CD14-positive monocyte (primary cell): ENCODE measurements around the gene CTNNAL1. TPM values are rescaled to one million over a fixed set of nuclear protein-coding genes. Genes with fewer than 3 reads are reported as not detected.

ENCODE experiments used
- DNase-seq, 3 donors: peaks; one replicate each; pipeline ENCODE4 v3.0.0-alpha.2; 2011 to 2022
- H2AFZ ChIP-seq: 2 replicates; pipeline ENCODE4 v1.6.0; 2012; ENCODE audit warnings: mild to moderate bottlenecking, low read depth, low read length, inconsistent platforms; ENCODE audit not compliant: insufficient read depth, poor library complexity, severe bottlenecking
- H3K27ac ChIP-seq, 2 donors: 1 replicate in 1 of 2; 2 replicates in 1 of 2; pipeline ENCODE4 v1.5.1; 2012 to 2013; ENCODE audit warnings: low read length in 2 of 2, control low read depth in 1 of 2, inconsistent platforms in 1 of 2, low read depth in 1 of 2, mild to moderate bottlenecking in 1 of 2
- H3K27me3 ChIP-seq, 2 donors: one replicate each; pipeline versions ENCODE4 v1.6.0 to v1.6.1; 2011 to 2013; ENCODE audit warnings: low read length in 2 of 2; ENCODE audit not compliant: control insufficient read depth in 2 of 2, insufficient read depth in 2 of 2
- H3K36me3 ChIP-seq, 2 donors: replicated peaks in 1 of 2; 1 replicate in 1 of 2; 2 replicates in 1 of 2; pipeline versions ENCODE4 v1.5.1 to v1.6.1; 2012 to 2013; ENCODE audit warnings: low read length in 2 of 2, control low read depth in 1 of 2, inconsistent platforms in 1 of 2, mild to moderate bottlenecking in 1 of 2; ENCODE audit not compliant: insufficient read depth in 2 of 2, control insufficient read depth in 1 of 2
- H3K4me1 ChIP-seq, 2 donors: 1 replicate in 1 of 2; 2 replicates in 1 of 2; pipeline versions ENCODE4 v1.5.1 to v1.6.1; 2012 to 2013; ENCODE audit warnings: low read length in 2 of 2, control low read depth in 1 of 2, inconsistent platforms in 1 of 2, mild to moderate bottlenecking in 1 of 2, moderate library complexity in 1 of 2; ENCODE audit not compliant: insufficient read depth in 2 of 2, control insufficient read depth in 1 of 2
- H3K4me2 ChIP-seq: replicated peaks from 2 replicates; pipeline ENCODE3; 2012; ENCODE audit warnings: low read length, moderate library complexity, mild to moderate bottlenecking; ENCODE audit not compliant: poor library complexity, severe bottlenecking; ENCODE audit errors: extremely low read depth
- H3K4me3 ChIP-seq, 3 experiments: fragments of 200-600 bp in 1 of 3; sonication (generic) in 1 of 3; replicated peaks in 1 of 3; 1 replicate in 2 of 3; 2 replicates in 1 of 3; pipeline ENCODE4 v1.5.1; 2011 to 2013; ENCODE audit warnings: low read length in 3 of 3, mild to moderate bottlenecking in 3 of 3, control low read depth in 2 of 3, low read depth in 2 of 3, inconsistent platforms in 1 of 3, moderate library complexity in 1 of 3
- H3K79me2 ChIP-seq: 2 replicates; pipeline ENCODE4 v1.6.0; 2012; ENCODE audit warnings: mild to moderate bottlenecking, control low read depth, inconsistent platforms, low read length, moderate library complexity; ENCODE audit not compliant: insufficient read depth
- H3K9ac ChIP-seq: 2 replicates; pipeline ENCODE4 v1.6.0; 2017; ENCODE audit warnings: low read length, mild to moderate bottlenecking; ENCODE audit not compliant: insufficient read depth, poor library complexity, severe bottlenecking
- H3K9me3 ChIP-seq, 2 donors: replicated peaks in 1 of 2; 1 replicate in 1 of 2; 2 replicates in 1 of 2; pipeline versions ENCODE4 v1.5.1 to v1.6.1; 2012 to 2013; ENCODE audit warnings: low read length in 2 of 2, control low read depth in 1 of 2; ENCODE audit not compliant: control insufficient read depth in 1 of 2, insufficient read depth in 1 of 2
- H4K20me1 ChIP-seq: 2 replicates; pipeline ENCODE4 v1.6.0; 2012; ENCODE audit warnings: mild to moderate bottlenecking, low read length, control low read depth, moderate library complexity; ENCODE audit not compliant: insufficient read depth
- H3K27ac Mint-ChIP-seq, 7 donors: one replicate each; pipeline ENCODE4 v1.8.0; 2020; ENCODE audit warnings: mild to moderate bottlenecking in 7 of 7, mixed read lengths in 7 of 7, moderate library complexity in 6 of 7, inconsistent platforms in 2 of 7
- H3K27me3 Mint-ChIP-seq, 3 donors: one replicate each; pipeline ENCODE4 v1.8.0; 2021 to 2022; ENCODE audit warnings: low read depth in 3 of 3, mild to moderate bottlenecking in 3 of 3, mixed read lengths in 3 of 3, moderate library complexity in 3 of 3, inconsistent platforms in 1 of 3
- H3K36me3 Mint-ChIP-seq, 2 donors: one replicate each; pipeline ENCODE4 v1.8.0; 2020; ENCODE audit warnings: mixed read lengths in 2 of 2, inconsistent platforms in 1 of 2, mild to moderate bottlenecking in 1 of 2
- H3K4me1 Mint-ChIP-seq: one replicate; pipeline ENCODE4 v1.8.0; 2020; ENCODE audit warnings: mild to moderate bottlenecking, mixed read lengths
- H3K4me3 Mint-ChIP-seq, 2 donors: one replicate each; pipeline ENCODE4 v1.8.0; 2020; ENCODE audit warnings: mild to moderate bottlenecking in 2 of 2, mixed read lengths in 2 of 2, moderate library complexity in 1 of 2
- H3K9me3 Mint-ChIP-seq, 7 donors: one replicate each; pipeline ENCODE4 v1.8.0; 2020 to 2022; ENCODE audit warnings: mixed read lengths in 7 of 7, mild to moderate bottlenecking in 6 of 7, moderate library complexity in 6 of 7, inconsistent platforms in 2 of 7
- WGBS: methylation state at CpG from one replicate; pipeline ENCODE4 v1.1.5; 2013; ENCODE audit warnings: missing lambda C conversion rate; ENCODE audit not compliant: insufficient coverage; 5-methylcytosine and 5-hydroxymethylcytosine counted together
- intact Hi-C, 2 donors: fragments of 100-400 bp; cut with micrococcal nuclease; formaldehyde crosslinking; loops; one replicate each; pipeline versions ENCODE4 v1.15.0 to v1.15.1; 2023
- polyA plus RNA-seq, 3 donors: library from polyadenylated mRNA; depleted of rRNA in 1 of 3; unstranded in 2 of 3; stranded (reverse) in 1 of 3; fragments of 300-500 nt in 2 of 3; fragments of >200 nt in 1 of 3; fragmentation: Illumina TruSeq in 2 of 3; gene quantifications; 1 replicate in 2 of 3; 2 replicates in 1 of 3; pipeline ENCODE4 v1.2.3, GENCODE V29; 2012 to 2021
- TF ChIP-seq, protein P1 (sequence below): fragments of 200-600 bp; IDR thresholded peaks from one replicate; pipeline ENCODE4 v1.8.0; 2022; ENCODE audit warnings: antibody characterized with exemption, mild to moderate bottlenecking

Gene CTNNAL1
- polyA plus RNA-seq, 3 donors, result 0.10 to 0.39 (median 0.25) TPM

DNA sequence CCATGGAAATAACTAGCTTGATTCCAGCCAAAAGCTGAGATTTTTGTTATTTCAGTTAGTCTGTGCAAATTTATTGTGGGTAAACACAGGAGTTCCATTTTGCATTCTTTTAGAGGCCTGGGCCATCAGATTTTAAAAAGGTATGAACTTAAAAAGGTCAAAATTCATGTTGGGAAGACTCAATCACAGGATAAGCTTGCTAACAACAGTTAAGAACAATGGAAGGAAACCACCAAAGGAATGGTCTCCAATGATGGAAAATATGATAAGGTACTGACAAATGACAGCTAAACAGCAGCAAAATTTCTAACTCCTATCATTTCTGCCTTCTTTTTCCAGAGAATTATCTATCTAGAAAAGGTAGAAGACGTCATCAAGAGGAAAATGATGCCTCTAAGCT is 63.1 kb downstream of the CTNNAL1 start:
- no CpG with 5 or more reads among the region's 1 CpG for WGBS
- TF ChIP-seq, protein P1, sequence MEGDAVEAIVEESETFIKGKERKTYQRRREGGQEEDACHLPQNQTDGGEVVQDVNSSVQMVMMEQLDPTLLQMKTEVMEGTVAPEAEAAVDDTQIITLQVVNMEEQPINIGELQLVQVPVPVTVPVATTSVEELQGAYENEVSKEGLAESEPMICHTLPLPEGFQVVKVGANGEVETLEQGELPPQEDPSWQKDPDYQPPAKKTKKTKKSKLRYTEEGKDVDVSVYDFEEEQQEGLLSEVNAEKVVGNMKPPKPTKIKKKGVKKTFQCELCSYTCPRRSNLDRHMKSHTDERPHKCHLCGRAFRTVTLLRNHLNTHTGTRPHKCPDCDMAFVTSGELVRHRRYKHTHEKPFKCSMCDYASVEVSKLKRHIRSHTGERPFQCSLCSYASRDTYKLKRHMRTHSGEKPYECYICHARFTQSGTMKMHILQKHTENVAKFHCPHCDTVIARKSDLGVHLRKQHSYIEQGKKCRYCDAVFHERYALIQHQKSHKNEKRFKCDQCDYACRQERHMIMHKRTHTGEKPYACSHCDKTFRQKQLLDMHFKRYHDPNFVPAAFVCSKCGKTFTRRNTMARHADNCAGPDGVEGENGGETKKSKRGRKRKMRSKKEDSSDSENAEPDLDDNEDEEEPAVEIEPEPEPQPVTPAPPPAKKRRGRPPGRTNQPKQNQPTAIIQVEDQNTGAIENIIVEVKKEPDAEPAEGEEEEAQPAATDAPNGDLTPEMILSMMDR, result no peak
- intact Hi-C loops, result loop anchor here in 1 of 2 donors (5.0 kb wide), 1 partner anchor 1528 kb away; no protein-coding TSS in a partner anchor
- Histone ChIP-seq H4K20me1 (no peaks in the 10 kb centered on the region), H2AFZ (no peak overlapping the region), H3K27ac (no peak overlapping the region), H3K79me2 (no peaks in the 10 kb centered on the region), H3K27me3 (no peaks in the 10 kb centered on the region), H3K36me3 (no peaks in the 10 kb centered on the region), H3K4me1 (no peaks in the 10 kb centered on the region), H3K4me3 (no peak overlapping the region), H3K4me2 (no peak overlapping the region), H3K9me3 (no peaks in the 10 kb centered on the region), H3K9ac (no peak overlapping the region)
- no peak overlapping the region for H3K4me3 Mint-ChIP-seq
- no peaks in the 10 kb centered on the region for H3K4me1 Mint-ChIP-seq
- no peaks in the 10 kb centered on the region for H3K9me3 Mint-ChIP-seq
- peaks cover 3 to 10% of the 10 kb centered on the region in 2 donors for H3K36me3 Mint-ChIP-seq
- H3K27me3 Mint-ChIP-seq, result no peaks in the 10 kb centered on the region
- H3K27ac Mint-ChIP-seq, result no peak overlapping the region
- no peak for DNase-seq

DNA sequence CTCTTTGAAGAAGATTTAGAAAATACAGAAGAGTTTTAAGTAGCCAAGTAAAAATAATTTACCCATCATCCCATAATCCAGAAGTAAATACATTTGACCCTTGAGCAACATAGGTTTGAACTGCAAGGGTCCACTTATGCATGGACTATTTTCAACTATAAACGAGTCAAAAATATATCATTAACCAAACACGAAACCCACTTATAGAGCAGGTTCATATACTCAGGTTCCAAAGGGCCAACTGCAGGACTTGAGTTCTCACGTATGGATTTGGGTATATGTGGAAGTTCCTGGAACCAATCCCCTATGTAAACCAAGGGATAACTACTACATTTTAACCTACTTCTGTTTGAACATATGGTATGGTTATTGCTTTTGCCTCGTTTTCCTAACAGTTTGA is 73.3 kb downstream of the CTNNAL1 start:
- Histone ChIP-seq H3K36me3 (peaks cover 25 to 53% of the 10 kb centered on the region in 2 donors), H3K9ac (no peak overlapping the region), H3K4me3 (no peak overlapping the region), H3K4me1 (peaks cover 4 to 6% of the 10 kb centered on the region in 2 donors), H4K20me1 (no peaks in the 10 kb centered on the region), H3K79me2 (peaks cover 15% of the 10 kb centered on the region), H3K4me2 (no peak overlapping the region), H3K9me3 (no peaks in the 10 kb centered on the region), H3K27ac (no peak overlapping the region), H2AFZ (no peak overlapping the region), H3K27me3 (no peaks in the 10 kb centered on the region)
- 100% methylated on average over 1 of the region's 4 CpGs for WGBS
- TF ChIP-seq, protein P1, result no peak
- no peaks in the 10 kb centered on the region for H3K27me3 Mint-ChIP-seq
- H3K4me3 Mint-ChIP-seq, result no peak overlapping the region
- peaks cover 34 to 41% of the 10 kb centered on the region in 2 donors for H3K36me3 Mint-ChIP-seq
- intact Hi-C loops, result loop anchor here in 1 of 2 donors (10.0 kb wide), 1 partner anchor 185 kb away; no protein-coding TSS in a partner anchor
- H3K9me3 Mint-ChIP-seq, result no peaks in the 10 kb centered on the region
- H3K27ac Mint-ChIP-seq, result no peak overlapping the region
- no peak for DNase-seq
- peaks cover 9% of the 10 kb centered on the region for H3K4me1 Mint-ChIP-seq
